Ishikawa (cell line): ENCODE data around the gene GSK3B.

Experiments used
- CEBPB ChIP-seq: IDR thresholded peaks from 2 replicates; pipeline ENCODE4 v1.6.1; 2012
- CREB1 ChIP-seq: IDR thresholded peaks from 2 replicates; pipeline ENCODE4 v1.6.1; 2012; ENCODE audit warnings: low read depth
- EGR1 ChIP-seq: IDR thresholded peaks from 2 replicates; pipeline ENCODE4 v1.6.1; 2012
- EP300 ChIP-seq: IDR thresholded peaks from 2 replicates; pipeline ENCODE4 v1.6.1; 2012; ENCODE audit warnings: borderline replicate concordance
- FOXM1 ChIP-seq: IDR thresholded peaks from 2 replicates; pipeline ENCODE4 v1.6.1; 2012; ENCODE audit warnings: low read depth, borderline replicate concordance
- NFIC ChIP-seq: IDR thresholded peaks from 2 replicates; pipeline ENCODE4 v1.6.1; 2012
- RAD21 ChIP-seq: IDR thresholded peaks from 2 replicates; pipeline ENCODE4 v1.6.1; 2012; ENCODE audit warnings: low read depth
- REST ChIP-seq: IDR thresholded peaks from 2 replicates; pipeline ENCODE4 v1.6.1; 2012; ENCODE audit warnings: low read depth, mild to moderate bottlenecking
- TAF1 ChIP-seq: IDR thresholded peaks from 2 replicates; pipeline ENCODE4 v1.6.1; 2012; ENCODE audit warnings: low read depth, mild to moderate bottlenecking
- TCF12 ChIP-seq: IDR thresholded peaks from 2 replicates; pipeline ENCODE4 v1.6.1; 2012; ENCODE audit warnings: low read depth
- TEAD4 ChIP-seq: IDR thresholded peaks from 2 replicates; pipeline ENCODE4 v1.6.1; 2012
- YY1 ChIP-seq: IDR thresholded peaks from 2 replicates; pipeline ENCODE4 v1.6.1; 2012; ENCODE audit warnings: low read depth
- ZBTB7A ChIP-seq: IDR thresholded peaks from 2 replicates; pipeline ENCODE4 v1.6.1; 2012; ENCODE audit warnings: low read depth
- TF ChIP-seq, protein P1 (sequence below): IDR thresholded peaks from 2 replicates; pipeline ENCODE4 v1.6.1; 2012
- TF ChIP-seq, protein P2 (sequence below): IDR thresholded peaks from 2 replicates; pipeline ENCODE4 v1.6.1; 2012

GSK3B gene

GRCh38 chr3:119864476-119864875 is 229.8 kb downstream of the GSK3B start:
- TF ChIP-seq EGR1 (no peak), ZBTB7A (no peak)
- TF ChIP-seq, protein P1, sequence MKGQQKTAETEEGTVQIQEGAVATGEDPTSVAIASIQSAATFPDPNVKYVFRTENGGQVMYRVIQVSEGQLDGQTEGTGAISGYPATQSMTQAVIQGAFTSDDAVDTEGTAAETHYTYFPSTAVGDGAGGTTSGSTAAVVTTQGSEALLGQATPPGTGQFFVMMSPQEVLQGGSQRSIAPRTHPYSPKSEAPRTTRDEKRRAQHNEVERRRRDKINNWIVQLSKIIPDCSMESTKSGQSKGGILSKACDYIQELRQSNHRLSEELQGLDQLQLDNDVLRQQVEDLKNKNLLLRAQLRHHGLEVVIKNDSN = no peak

DNA sequence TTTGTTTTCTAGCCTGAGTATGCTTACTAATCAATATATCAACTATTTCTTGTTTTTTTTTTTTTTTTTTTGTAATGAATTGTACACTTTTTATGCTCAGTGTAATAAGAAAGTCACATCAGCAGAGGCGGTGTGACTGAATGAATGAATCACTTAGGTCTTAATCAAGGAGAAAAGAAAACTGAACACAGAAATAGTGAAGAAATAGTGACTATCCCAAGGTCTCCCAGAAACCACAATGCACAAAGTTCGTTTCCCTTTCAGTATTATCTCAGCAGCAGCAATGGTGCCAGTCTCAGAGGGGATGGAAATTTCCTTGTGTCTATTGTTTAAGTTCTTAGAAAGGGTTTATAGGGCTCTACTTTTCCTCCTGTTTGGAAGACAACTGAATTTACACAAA is 231.6 kb downstream of the GSK3B start:
- TF ChIP-seq FOXM1 (no peak), NFIC (no peak), TEAD4 (no peak), EGR1 (no peak), ZBTB7A (no peak)
- TF ChIP-seq, protein P1 = no peak

DNA sequence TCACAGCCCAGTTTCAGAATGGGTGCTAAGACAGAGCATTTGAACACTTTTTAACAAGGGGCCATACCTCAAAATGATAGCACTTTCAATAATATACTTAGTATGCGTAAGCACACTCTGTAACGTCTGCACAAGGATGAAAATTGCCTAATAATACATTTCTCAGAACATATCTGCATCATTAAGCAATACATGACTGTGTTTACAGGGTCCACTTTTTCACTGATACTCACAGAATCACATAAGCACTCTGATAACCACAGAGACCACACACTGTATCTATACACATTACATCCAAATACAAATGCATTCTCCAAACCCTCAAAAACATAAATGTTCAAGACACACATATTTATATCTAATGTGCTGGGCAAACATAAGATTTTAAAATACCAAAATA is 232.6 kb downstream of the GSK3B start:
- no peak for TF ChIP-seq FOXM1

DNA sequence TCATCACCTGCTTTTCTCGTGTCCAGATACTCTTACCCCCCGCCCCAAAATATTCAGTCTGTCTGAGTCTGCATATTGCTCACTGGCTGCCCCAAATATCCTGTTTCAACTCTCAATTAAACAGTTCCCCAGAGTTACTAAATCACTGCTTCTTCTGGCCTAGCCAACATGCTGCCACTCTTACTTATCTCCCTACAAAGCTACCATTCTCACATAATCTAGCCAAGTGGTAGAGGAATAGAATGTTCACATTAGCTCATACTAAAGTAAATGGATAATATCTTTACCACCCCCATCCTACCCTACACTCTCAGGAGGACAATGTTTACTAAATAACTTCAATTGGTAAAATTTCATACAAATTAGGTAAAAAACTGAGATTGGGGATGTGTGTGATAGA is 234.5 kb downstream of the GSK3B start:
- TF ChIP-seq TAF1 (no peak), CREB1 (no peak), REST (no peak)
- TF ChIP-seq, protein P2, sequence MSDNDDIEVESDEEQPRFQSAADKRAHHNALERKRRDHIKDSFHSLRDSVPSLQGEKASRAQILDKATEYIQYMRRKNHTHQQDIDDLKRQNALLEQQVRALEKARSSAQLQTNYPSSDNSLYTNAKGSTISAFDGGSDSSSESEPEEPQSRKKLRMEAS = no peak

DNA sequence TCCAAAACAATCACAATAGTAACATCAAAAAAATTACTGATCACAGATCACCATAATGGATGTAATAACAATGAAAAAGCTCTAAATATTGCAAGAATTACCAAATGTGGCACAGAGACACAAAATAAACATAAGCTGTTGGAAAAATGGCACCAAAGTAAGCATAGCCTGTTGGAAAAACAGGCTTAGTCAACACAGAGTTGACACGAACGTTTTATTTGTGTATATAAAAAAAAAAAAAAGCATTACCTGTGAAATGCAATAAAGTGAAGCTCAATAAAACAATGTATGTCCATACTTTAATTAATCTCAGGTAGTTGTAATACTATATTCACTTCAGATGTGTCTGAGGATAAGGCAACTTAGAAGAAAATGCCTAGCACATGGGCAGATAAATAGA is 235.3 kb downstream of the GSK3B start:
- TF ChIP-seq TEAD4 (no peak), CEBPB (no peak), FOXM1 (no peak), ZBTB7A (no peak), RAD21 (no peak), EP300 (no peak), NFIC (no peak), TAF1 (no peak), REST (no peak), CREB1 (no peak), EGR1 (no peak), YY1 (no peak), TCF12 (no peak)
- TF ChIP-seq, protein P1 = no peak
- TF ChIP-seq, protein P2 = no peak

GRCh38 chr3:119856695-119857094 is 237.6 kb downstream of the GSK3B start:
- no peak for TF ChIP-seq YY1
- no peak for TF ChIP-seq REST
- TF ChIP-seq TAF1 = no peak
- TF ChIP-seq TEAD4 = no peak
- no peak for TF ChIP-seq FOXM1
- TF ChIP-seq, protein P1 = no peak
- TF ChIP-seq, protein P2 = no peak
- no peak for TF ChIP-seq EGR1
- no peak for TF ChIP-seq NFIC
- TF ChIP-seq ZBTB7A = no peak
- TF ChIP-seq EP300 = no peak
- TF ChIP-seq CREB1 = no peak
- no peak for TF ChIP-seq TCF12
- TF ChIP-seq CEBPB = no peak
- TF ChIP-seq RAD21 = no peak
